SH-SY5Y (cell line): Measurements from ENCODE around the gene SMC3.

Source experiments
- GATA2 ChIP-seq: IDR thresholded peaks from 2 replicates; pipeline ENCODE4 v1.6.1; 2011; ENCODE audit warnings: mild to moderate bottlenecking, low read depth, low read length
- GATA3 ChIP-seq: IDR thresholded peaks from 2 replicates; pipeline ENCODE4 v1.6.1; 2011; ENCODE audit warnings: low read depth, mild to moderate bottlenecking, low read length, moderate library complexity

SMC3 gene

GRCh38 chr10:110652475-110653118 is 85.1 kb downstream of the SMC3 start:
- no peak for TF ChIP-seq GATA3
- no peak for TF ChIP-seq GATA2
